Fibroblast of lung (primary cell): ENCODE results near the gene SBDS.

Experiments
- EZH2 ChIP-seq: IDR thresholded peaks from 2 replicates; pipeline ENCODE4 v1.5.1; 2012; ENCODE audit warnings: low read length, control low read depth, mild to moderate bottlenecking; ENCODE audit errors: missing control alignments
- TF ChIP-seq, protein P1 (sequence below), 2 donors: IDR thresholded peaks in 1 of 2; conservative IDR thresholded peaks in 1 of 2; 1 replicate in 1 of 2; 2 replicates in 1 of 2; pipeline ENCODE4 v1.5.1; 2011 to 2012; ENCODE audit warnings: low read length in 2 of 2, control low read depth in 1 of 2, inconsistent platforms in 1 of 2, low read depth in 1 of 2, mild to moderate bottlenecking in 1 of 2

DNA sequence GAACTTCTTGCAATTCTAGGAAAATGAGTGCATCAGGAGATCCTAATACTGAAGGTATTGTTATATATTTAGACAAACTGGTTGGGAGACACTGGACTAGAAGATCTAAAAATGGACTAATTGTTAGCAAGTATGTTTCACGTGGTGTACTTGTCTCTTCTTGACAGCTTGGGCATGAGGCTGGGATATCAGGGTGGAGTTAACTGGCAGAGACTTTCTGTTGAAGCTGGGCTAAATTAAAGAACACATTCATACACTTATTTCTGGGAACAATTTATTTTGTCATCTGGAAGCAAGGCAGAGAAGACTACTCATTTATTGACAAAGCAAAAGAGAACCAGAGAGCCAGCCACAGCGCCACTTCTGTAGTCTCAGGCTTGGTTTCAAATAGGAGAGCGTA is 27.1 kb upstream of the SBDS start:
- TF ChIP-seq, protein P1, sequence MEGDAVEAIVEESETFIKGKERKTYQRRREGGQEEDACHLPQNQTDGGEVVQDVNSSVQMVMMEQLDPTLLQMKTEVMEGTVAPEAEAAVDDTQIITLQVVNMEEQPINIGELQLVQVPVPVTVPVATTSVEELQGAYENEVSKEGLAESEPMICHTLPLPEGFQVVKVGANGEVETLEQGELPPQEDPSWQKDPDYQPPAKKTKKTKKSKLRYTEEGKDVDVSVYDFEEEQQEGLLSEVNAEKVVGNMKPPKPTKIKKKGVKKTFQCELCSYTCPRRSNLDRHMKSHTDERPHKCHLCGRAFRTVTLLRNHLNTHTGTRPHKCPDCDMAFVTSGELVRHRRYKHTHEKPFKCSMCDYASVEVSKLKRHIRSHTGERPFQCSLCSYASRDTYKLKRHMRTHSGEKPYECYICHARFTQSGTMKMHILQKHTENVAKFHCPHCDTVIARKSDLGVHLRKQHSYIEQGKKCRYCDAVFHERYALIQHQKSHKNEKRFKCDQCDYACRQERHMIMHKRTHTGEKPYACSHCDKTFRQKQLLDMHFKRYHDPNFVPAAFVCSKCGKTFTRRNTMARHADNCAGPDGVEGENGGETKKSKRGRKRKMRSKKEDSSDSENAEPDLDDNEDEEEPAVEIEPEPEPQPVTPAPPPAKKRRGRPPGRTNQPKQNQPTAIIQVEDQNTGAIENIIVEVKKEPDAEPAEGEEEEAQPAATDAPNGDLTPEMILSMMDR (conservative IDR thresholded peaks at IDR 0.05 in 1 of 2, IDR thresholded peaks at IDR 0.05 in 1 of 2; ENCODE audit: low read depth in 1 of 2, low read length in 2 of 2) = no peak
- no peak for TF ChIP-seq EZH2
